Endothelial cell of umbilical vein (primary cell): ENCODE measurements around the gene TSNAXIP1. TPM values are rescaled to one million over a fixed set of nuclear protein-coding genes. Genes with fewer than 3 reads are reported as not detected.

Experiments used
- BruUV-seq: library from RNA; stranded (reverse); fragments of 400-500 nt; replicated peaks from 2 replicates; lab custom pipeline; 2021; lab: Mats Ljungman, UMichigan
- CTCF ChIA-PET: fragments of 300-600, 350-600 bp; sonication (Branson Sonifier 250); formaldehyde crosslinking; loops from one replicate; lab custom pipeline; 2021; ENCODE audit warnings: antibody characterized with exemption, inconsistent platforms; lab: Charles Lee
- POLR2A ChIA-PET: fragments of 300-600, 350-600 bp; sonication (Branson Sonifier 250); formaldehyde crosslinking; loops from one replicate; lab custom pipeline; 2021; ENCODE audit warnings: antibody characterized with exemption, inconsistent platforms; lab: Charles Lee
- DNase-seq: peaks from one replicate; pipeline ENCODE4 v3.0.0-alpha.2; 2011; ENCODE audit warnings: low read depth, low spot score
- FAIRE-seq: peaks from 2 replicates; lab custom pipeline; 2011; peaks lifted over from hg19 to GRCh38; lab: Jason Lieb, UNC
- H2AFZ ChIP-seq: 2 replicates; pipeline ENCODE4 v1.6.0; 2012; ENCODE audit warnings: low read depth, low read length, control low read depth, inconsistent platforms
- H3K27ac ChIP-seq: 2 replicates; pipeline ENCODE4 v1.5.1; 2011; ENCODE audit warnings: low read depth, mild to moderate bottlenecking, control low read depth, low read length, moderate library complexity; ENCODE audit not compliant: insufficient read depth
- H3K27me3 ChIP-seq, 2 experiments: 2 replicates each; pipeline versions ENCODE4 v1.6.0 to v1.6.1; 2011; ENCODE audit warnings: low read length in 2 of 2, mixed read lengths in 1 of 2; ENCODE audit not compliant: control insufficient read depth in 2 of 2, insufficient read depth in 2 of 2
- H3K36me3 ChIP-seq, 2 experiments: 2 replicates in 1 of 2; 3 replicates in 1 of 2; pipeline ENCODE4 v1.5.1; 2011; ENCODE audit warnings: low read length in 2 of 2, mild to moderate bottlenecking in 1 of 2, moderate library complexity in 1 of 2; ENCODE audit not compliant: control insufficient read depth in 2 of 2, insufficient read depth in 2 of 2; ENCODE audit errors: extremely low read depth in 1 of 2
- H3K4me1 ChIP-seq: 3 replicates; pipeline ENCODE4 v1.5.1; 2011; ENCODE audit warnings: mild to moderate bottlenecking, low read length; ENCODE audit not compliant: control insufficient read depth, insufficient read depth; ENCODE audit errors: extremely low read depth
- H3K4me2 ChIP-seq: 2 replicates; pipeline ENCODE4 v1.6.1; 2011; ENCODE audit warnings: low read length, control low read depth, mixed read lengths; ENCODE audit not compliant: insufficient read depth
- H3K4me3 ChIP-seq, 3 experiments: fragments of 200-600 bp in 1 of 3; sonication (generic), shearing (Covaris generic) in 1 of 3; replicated peaks in 1 of 3; 2 replicates each; pipeline ENCODE4 v1.5.1; 2011 to 2016; ENCODE audit warnings: control low read depth in 3 of 3, low read length in 3 of 3, mild to moderate bottlenecking in 2 of 3, inconsistent platforms in 1 of 3, low read depth in 1 of 3, moderate library complexity in 1 of 3; ENCODE audit not compliant: insufficient read depth in 1 of 3
- H3K79me2 ChIP-seq: 2 replicates; pipeline ENCODE4 v1.6.0; 2012; ENCODE audit warnings: low read length, inconsistent platforms; ENCODE audit not compliant: control insufficient read depth, insufficient read depth
- H3K9ac ChIP-seq: replicated peaks from 2 replicates; pipeline ENCODE3; 2011; ENCODE audit warnings: low read length, control low read depth; ENCODE audit not compliant: insufficient read depth; ENCODE audit errors: extremely low read depth
- H3K9me1 ChIP-seq: replicated peaks from 3 replicates; pipeline ENCODE4 v1.6.0; 2011; ENCODE audit warnings: mild to moderate bottlenecking, low read length; ENCODE audit not compliant: control insufficient read depth, insufficient read depth; ENCODE audit errors: extremely low read depth
- H3K9me3 ChIP-seq: replicated peaks from 2 replicates; pipeline ENCODE4 v1.5.1; 2012; ENCODE audit warnings: low read length, inconsistent platforms; ENCODE audit not compliant: control insufficient read depth, insufficient read depth
- H4K20me1 ChIP-seq: replicated peaks from 2 replicates; pipeline ENCODE3; 2011; ENCODE audit warnings: mild to moderate bottlenecking, low read length; ENCODE audit not compliant: control insufficient read depth, insufficient read depth; ENCODE audit errors: extremely low read depth
- CTCF ChIP-seq, 2 donors: IDR thresholded peaks; 1 replicate in 1 of 2; 2 replicates in 1 of 2; pipeline ENCODE4 v1.5.1; 2011; ENCODE audit warnings: low read length in 2 of 2, mild to moderate bottlenecking in 2 of 2, moderate library complexity in 2 of 2, control low read depth in 1 of 2, inconsistent platforms in 1 of 2, low read depth in 1 of 2; ENCODE audit not compliant: insufficient read depth in 1 of 2; ENCODE audit errors: extremely low read depth in 1 of 2
- EZH2 ChIP-seq: IDR thresholded peaks from 2 replicates; pipeline ENCODE4 v1.6.1; 2012; ENCODE audit warnings: borderline replicate concordance, low read depth, mild to moderate bottlenecking, moderate library complexity, low read length, inconsistent platforms; ENCODE audit not compliant: severe bottlenecking
- FOS ChIP-seq: IDR thresholded peaks from 2 replicates; pipeline ENCODE4 v1.6.1; 2011; ENCODE audit warnings: mild to moderate bottlenecking, low read length, moderate library complexity, borderline replicate concordance; ENCODE audit not compliant: insufficient read depth
- GATA2 ChIP-seq: IDR thresholded peaks from 2 replicates; pipeline ENCODE4 v1.7.0; 2011; ENCODE audit warnings: low read depth, mild to moderate bottlenecking, moderate library complexity, mixed read lengths, low read length; ENCODE audit not compliant: insufficient read length, insufficient read depth
- JUN ChIP-seq: IDR thresholded peaks from 2 replicates; pipeline ENCODE4 v1.6.1; 2011; ENCODE audit warnings: borderline replicate concordance, low read depth; ENCODE audit not compliant: insufficient read length, insufficient read depth
- MAX ChIP-seq: IDR thresholded peaks from 2 replicates; pipeline ENCODE4 v1.6.1; 2011; ENCODE audit not compliant: insufficient read depth, insufficient read length
- MYC ChIP-seq: IDR thresholded peaks from one replicate; pipeline ENCODE4 v1.6.1; 2011; ENCODE audit warnings: mild to moderate bottlenecking, low read depth, low read length
- POLR2A ChIP-seq: IDR thresholded peaks from 2 replicates; pipeline ENCODE4 v1.6.1; 2012; ENCODE audit warnings: low read depth, mild to moderate bottlenecking, control low read depth, low read length
- POLR2AphosphoS5 ChIP-seq: IDR thresholded peaks from 2 replicates; pipeline ENCODE4 v1.6.1; 2012; ENCODE audit warnings: low read depth, mild to moderate bottlenecking, control low read depth, low read length, moderate library complexity; ENCODE audit not compliant: insufficient read depth
- dilution Hi-C: fragments of 300-500 bp; cut with MboI; formaldehyde crosslinking; loops from one replicate; pipeline ENCODE4 v1.15.0; 2019; ENCODE audit warnings: low sequenced_read_pairs; ENCODE audit not compliant: extremely low pct_ligation_motif_present
- intact Hi-C: fragments of 100-400 bp; cut with micrococcal nuclease; formaldehyde crosslinking; loops from one replicate; pipeline ENCODE4 v1.10.0; 2022
- polyA plus RNA-seq, 4 experiments: library from polyadenylated mRNA; depleted of rRNA in 3 of 4; stranded (reverse) in 3 of 4; unstranded in 1 of 4; fragments of >200 nt; gene quantifications; 2 replicates each; pipeline versions ENCODE4 v1.2.1 to v1.2.3, GENCODE V29; 2011 to 2012; ENCODE audit warnings: missing spikeins in 1 of 4
- total RNA-seq: library from RNA; stranded (reverse); gene quantifications from 2 replicates; pipeline ENCODE4 v1.2.3, GENCODE V29; 2021

Gene TSNAXIP1
- total and polyA plus RNA-seq, 2 donors (not counting 3 experiments of a cell fraction or from before 2014, with no cell fraction given): 0.95 to 1.2 TPM

- Histone ChIP-seq H3K9ac (peak overlapping the region; percentile 93), H3K36me3 (peaks cover 0 to 3% of the 10 kb centered on the region in 2 experiments), H3K27me3 (no peaks in the 10 kb centered on the region), H3K4me2 (peak overlapping the region; percentile 79), H3K9me1 (no peaks in the 10 kb centered on the region), H3K4me3 (peak overlapping the region; percentile 71 to 81 (median 74)), H3K4me1 (peaks cover 32% of the 10 kb centered on the region), H2AFZ (no peak overlapping the region), H3K9me3 (no peaks in the 10 kb centered on the region), H4K20me1 (peaks cover 3% of the 10 kb centered on the region), H3K79me2 (peaks cover 77% of the 10 kb centered on the region), H3K27ac (peak overlapping the region; percentile 79)
- POLR2A ChIA-PET: no interaction called here
- TF ChIP-seq CTCF (IDR thresholded peaks at IDR 0.05; ENCODE audit: extremely low read depth in 1 of 2, insufficient read depth in 1 of 2, low read depth in 1 of 2, low read length in 2 of 2): no peak
- TF ChIP-seq MYC: no peak
- no peak for TF ChIP-seq POLR2A
- TF ChIP-seq GATA2: no peak
- no peak for TF ChIP-seq EZH2
- no peak for TF ChIP-seq MAX
- TF ChIP-seq POLR2AphosphoS5: no peak
- no peak for TF ChIP-seq FOS
- no peak for TF ChIP-seq JUN
- no peak for DNase-seq
- no peak for FAIRE-seq
- CTCF ChIA-PET: interaction anchor here (1.0 to 1.5 kb wide), 5 partner anchors 9 to 176 kb away, joined by 3 to 7 read pairs (median 4); no protein-coding TSS in a partner anchor
- dilution Hi-C loops (no loop called here), intact Hi-C loops (no loop called here)
- BruUV-seq: no TSS peak
Measured at GRCh38 chr16:67848118-67848517, 41.4 kb downstream of the TSNAXIP1 start.
